Erythroblast (primary cell): ENCODE data around the gene ZNF786.

Experiments used
- GATA1 ChIP-seq: IDR thresholded peaks from 2 replicates; pipeline ENCODE4 v1.6.1; 2011; ENCODE audit warnings: low read depth, mild to moderate bottlenecking, control low read depth, low read length, moderate library complexity
- POLR2A ChIP-seq: IDR thresholded peaks from 2 replicates; pipeline ENCODE4 v1.6.1; 2011; ENCODE audit warnings: mild to moderate bottlenecking, low read length

DNA sequence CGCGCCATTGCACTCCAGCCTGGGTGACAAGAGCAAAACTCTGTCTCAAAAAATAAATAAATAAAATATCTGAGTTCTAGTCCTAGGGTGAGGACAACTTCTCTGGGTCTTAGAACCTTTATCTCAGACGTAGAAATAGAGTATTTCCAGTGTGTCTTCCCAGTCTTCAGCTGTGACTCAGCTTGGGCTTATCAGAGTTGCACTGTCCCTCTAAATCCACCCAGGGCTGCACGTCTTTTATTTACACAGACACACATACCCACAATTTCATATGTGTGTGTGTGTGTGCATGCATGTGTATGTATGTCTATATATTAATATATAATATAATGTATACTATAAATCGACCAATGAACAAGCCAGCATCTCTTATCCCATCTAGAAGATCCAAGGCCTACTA is 49.2 kb downstream of the ZNF786 start:
- TF ChIP-seq POLR2A, result no peak
- no peak for TF ChIP-seq GATA1
